Activated naive CD4-positive, alpha-beta T cell treated with anti-CD3 and anti-CD28 coated beads, Interleukin-2, amount 50 U/mL, for 72 hours (primary cell): Measurements from ENCODE around the gene CD1E. TPM values are rescaled to one million over a fixed set of nuclear protein-coding genes. Genes with fewer than 3 reads are reported as not detected.
"Not testable (repeated sequence)": the region's sequence is repeated elsewhere in the genome, so short reads cannot be mapped to it uniquely, and the experiment has no call there.

ENCODE experiments used
- ATAC-seq, 2 donors: fragments of 150-1000 bp; cut with Tn5 transposase; 2 replicates each; pipeline ENCODE4 v1.10.0; 2021; ENCODE audit warnings: mild to moderate bottlenecking in 2 of 2, moderate library complexity in 2 of 2
- DNase-seq, 2 donors: peaks; one replicate each; pipeline ENCODE4 v3.0.0; 2021 to 2022; ENCODE audit warnings: low spot score in 2 of 2
- H3K27ac Mint-ChIP-seq, 2 donors: one replicate each; pipeline ENCODE4 v1.8.0; 2022; ENCODE audit warnings: mild to moderate bottlenecking in 2 of 2, mixed read lengths in 2 of 2
- H3K36me3 Mint-ChIP-seq, 2 donors: one replicate each; pipeline ENCODE4 v1.8.0; 2022; ENCODE audit warnings: mixed read lengths in 2 of 2
- H3K9me3 Mint-ChIP-seq, 2 donors: one replicate each; pipeline ENCODE4 v1.8.0; 2022; ENCODE audit warnings: mixed read lengths in 2 of 2
- total RNA-seq, 2 donors: library from RNA; stranded (reverse); gene quantifications; one replicate each; pipeline ENCODE4 v1.2.3, GENCODE V29; 2022

CD1E gene
- not detected for total RNA-seq

- Mint-ChIP-seq H3K9me3 (no peaks in the 10 kb centered on the region), H3K36me3 (no peaks in the 10 kb centered on the region), H3K27ac (no peak within 1 kb of the TSS)
- DNase-seq (no peak), ATAC-seq (no peak)
Measured at GRCh38 chr1:158353303-158354075, at the start of gene CD1E. Gene CD1E, plus strand, starts transcription at chr1:158353894. Its CDS starts 95 bp downstream, at chr1:158353989.

GRCh38 chr1:158310623-158311022 lies 43.1 kb upstream of the CD1E start:
- Mint-ChIP-seq H3K27ac (no peak overlapping the region), H3K36me3 (peaks cover 0 to 5% of the 10 kb centered on the region in 2 donors), H3K9me3 (peaks cover 16 to 18% of the 10 kb centered on the region in 2 donors)
- ATAC-seq (no peak), DNase-seq (no peak)

GRCh38 chr1:158311066-158311465 lies 42.6 kb upstream of the CD1E start:
- Mint-ChIP-seq H3K27ac (no peak overlapping the region), H3K36me3 (peaks cover 0 to 5% of the 10 kb centered on the region in 2 donors), H3K9me3 (peaks cover 16 to 17% of the 10 kb centered on the region in 2 donors)
- ATAC-seq (no peak), DNase-seq (no peak)

- Mint-ChIP-seq H3K9me3 (peaks cover 6 to 14% of the 10 kb centered on the region in 2 donors), H3K27ac (no peak overlapping the region), H3K36me3 (peaks cover 0 to 10% of the 10 kb centered on the region in 2 donors)
- no peak for ATAC-seq
- no peak for DNase-seq
Measured at GRCh38 chr1:158323866-158324265, 29.8 kb upstream of the CD1E start.

GRCh38 chr1:158324395-158324794 lies 29.3 kb upstream of the CD1E start:
- peaks cover 6 to 11% of the 10 kb centered on the region in 2 donors for H3K9me3 Mint-ChIP-seq
- H3K36me3 Mint-ChIP-seq: peaks cover 0 to 10% of the 10 kb centered on the region in 2 donors
- no peak for ATAC-seq
- no peak for DNase-seq
- no peak overlapping the region for H3K27ac Mint-ChIP-seq

DNA sequence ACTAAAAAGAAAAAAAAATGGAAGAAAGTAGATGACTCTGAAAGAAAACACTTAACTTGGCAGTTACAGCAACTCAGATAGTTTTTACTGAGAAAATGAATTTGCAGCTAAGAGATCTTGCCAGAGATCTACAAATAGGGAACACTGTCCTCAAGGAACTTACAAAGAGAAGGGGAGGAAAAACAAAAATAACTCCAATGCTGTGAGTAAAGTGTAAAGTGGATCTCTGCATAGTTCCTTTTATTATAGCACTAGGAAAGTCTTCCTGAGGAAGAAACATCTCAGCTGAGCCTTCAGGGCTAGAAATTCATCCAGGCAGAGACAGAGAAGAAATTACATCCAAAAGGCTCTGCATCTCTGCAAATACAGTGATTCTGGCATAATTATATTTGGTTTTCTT lies 26.2 kb upstream of the CD1E start:
- ATAC-seq (no peak), DNase-seq (no peak)
- peaks cover 6 to 10% of the 10 kb centered on the region in 2 donors for H3K9me3 Mint-ChIP-seq
- no peak overlapping the region for H3K27ac Mint-ChIP-seq
- H3K36me3 Mint-ChIP-seq: peaks cover 0 to 10% of the 10 kb centered on the region in 2 donors

- Mint-ChIP-seq H3K36me3 (peaks cover 0 to 2% of the 10 kb centered on the region in 2 donors), H3K9me3 (peaks cover 0 to 1% of the 10 kb centered on the region in 2 donors), H3K27ac (no peak overlapping the region)
- ATAC-seq (no peak), DNase-seq (no peak)
Measured at GRCh38 chr1:158328426-158328825, 25.3 kb upstream of the CD1E start.

DNA sequence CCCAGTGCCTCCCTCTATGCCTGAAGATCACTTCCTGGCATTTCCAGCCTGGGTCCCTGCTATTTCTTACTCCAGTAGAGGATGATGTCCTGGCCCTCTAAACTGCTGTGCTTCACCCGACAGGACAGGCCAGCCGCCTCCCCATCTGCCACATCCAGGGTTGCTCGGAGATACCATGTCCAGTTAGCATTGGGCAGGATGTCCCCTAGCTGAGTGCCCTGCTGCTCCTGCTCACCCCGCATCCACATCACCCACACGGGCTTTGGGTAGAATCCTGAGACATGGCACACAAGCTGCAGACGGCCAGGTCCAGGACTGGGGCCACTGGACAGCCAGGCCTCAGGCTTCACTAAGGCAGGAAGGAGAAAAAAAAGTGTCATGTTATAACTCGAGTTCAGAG lies 24.4 kb upstream of the CD1E start:
- Mint-ChIP-seq H3K27ac (no peak overlapping the region), H3K9me3 (no peaks in the 10 kb centered on the region)

DNA sequence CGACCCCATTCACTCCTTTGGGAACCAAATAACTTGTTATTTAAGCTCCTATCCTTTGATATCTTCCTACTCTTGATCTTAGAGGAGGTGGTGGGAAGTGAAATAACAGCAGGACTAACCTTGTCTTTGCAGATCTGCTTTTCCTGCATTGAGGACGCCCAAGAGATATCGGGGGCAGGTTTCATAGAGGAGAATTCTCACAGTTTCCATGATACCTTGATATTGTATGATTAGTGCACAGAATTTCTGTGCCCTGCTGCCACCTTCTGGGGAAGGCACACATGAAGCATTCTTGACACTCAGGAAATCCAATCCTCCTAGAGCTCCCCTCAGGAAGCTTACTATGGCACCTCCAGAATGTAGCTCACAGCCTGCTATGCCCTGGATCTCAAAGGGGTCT lies 24.0 kb upstream of the CD1E start:
- Mint-ChIP-seq H3K9me3 (no peaks in the 10 kb centered on the region), H3K36me3 (no peaks in the 10 kb centered on the region), H3K27ac (no peak overlapping the region)
- no peak for ATAC-seq
- no peak for DNase-seq

More for the DNA sequence above, 24.4 kb upstream of the CD1E start:
- H3K36me3 Mint-ChIP-seq: no peaks in the 10 kb centered on the region
- no peak for DNase-seq
- no peak for ATAC-seq

GRCh38 chr1:158330391-158331105 lies 23.1 kb upstream of the CD1E start:
- DNase-seq: no peak
- Mint-ChIP-seq H3K27ac (no peak overlapping the region), H3K36me3 (no peaks in the 10 kb centered on the region), H3K9me3 (no peaks in the 10 kb centered on the region)
- ATAC-seq: no peak

DNA sequence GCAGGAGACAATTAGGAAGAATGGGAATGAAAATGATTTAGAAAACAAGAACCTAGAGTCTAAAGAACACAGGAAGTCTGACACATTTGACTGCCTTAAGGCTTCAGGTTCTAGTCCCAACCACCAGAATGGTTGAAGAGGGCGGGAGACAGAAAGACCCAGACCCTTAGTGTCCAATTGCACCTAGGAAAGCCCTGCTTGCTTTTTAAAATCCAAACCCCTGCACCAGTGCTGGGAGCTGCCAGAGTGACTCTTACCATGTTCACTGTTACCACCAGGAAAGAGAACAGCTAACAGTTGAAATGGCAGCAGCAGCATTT lies 22.6 kb upstream of the CD1E start:
- Mint-ChIP-seq H3K9me3 (no peaks in the 10 kb centered on the region), H3K36me3 (no peaks in the 10 kb centered on the region), H3K27ac (no peak overlapping the region)
- no peak for DNase-seq
- ATAC-seq: no peak

GRCh38 chr1:158331481-158332150 lies 22.1 kb upstream of the CD1E start, which contains the start of gene CD1B:
Gene CD1B, minus strand, starts transcription at chr1:158331531. Its CDS starts 108 bp downstream, at chr1:158331423.
- DNase-seq: no peak
- no peak for ATAC-seq
- no peaks in the 10 kb centered on the region for H3K36me3 Mint-ChIP-seq
- H3K27ac Mint-ChIP-seq: no peak within 1 kb of the TSS
- H3K9me3 Mint-ChIP-seq: no peaks in the 10 kb centered on the region

DNA sequence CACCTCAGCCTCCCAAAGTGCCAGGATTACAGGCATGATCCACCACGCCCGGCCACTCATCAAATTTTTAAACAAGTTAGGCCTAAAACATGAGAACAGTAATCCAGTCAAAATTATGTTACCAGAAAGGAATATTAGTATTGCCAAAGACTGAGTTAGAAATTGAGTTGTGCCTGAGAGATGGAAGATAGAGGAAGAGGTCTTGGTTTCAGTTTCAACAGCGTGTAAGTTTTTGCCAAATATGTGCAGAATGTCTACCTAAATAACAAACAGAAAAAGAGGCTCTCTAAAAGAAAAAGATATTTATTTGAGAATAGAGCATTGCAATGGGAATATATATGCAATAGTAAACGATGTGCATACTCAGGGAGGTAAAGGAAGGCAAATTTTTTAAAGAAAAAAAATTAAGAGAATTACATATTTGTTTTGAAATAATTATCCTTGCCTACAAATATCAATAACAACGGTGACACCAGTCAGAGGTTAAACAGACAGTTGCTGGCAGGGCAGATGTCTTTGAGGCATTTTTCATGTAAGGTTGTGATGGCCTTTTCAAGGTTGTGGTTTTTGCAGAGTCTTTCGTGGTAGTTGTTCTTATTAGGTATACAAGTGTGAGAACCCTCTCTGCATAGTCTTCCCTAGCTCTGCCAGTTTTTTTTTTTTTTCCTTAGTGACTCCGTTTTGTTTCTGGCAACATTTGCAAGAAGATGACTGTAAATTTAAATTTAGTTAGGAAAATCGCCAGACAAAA lies 20.1 kb upstream of the CD1E start:
- H3K36me3 Mint-ChIP-seq: peaks cover 0 to under 1% of the 10 kb centered on the region in 2 donors
- H3K9me3 Mint-ChIP-seq: peaks cover 0 to 5% of the 10 kb centered on the region in 2 donors
- no peak overlapping the region for H3K27ac Mint-ChIP-seq
- ATAC-seq: no peak
- DNase-seq: no peak

DNA sequence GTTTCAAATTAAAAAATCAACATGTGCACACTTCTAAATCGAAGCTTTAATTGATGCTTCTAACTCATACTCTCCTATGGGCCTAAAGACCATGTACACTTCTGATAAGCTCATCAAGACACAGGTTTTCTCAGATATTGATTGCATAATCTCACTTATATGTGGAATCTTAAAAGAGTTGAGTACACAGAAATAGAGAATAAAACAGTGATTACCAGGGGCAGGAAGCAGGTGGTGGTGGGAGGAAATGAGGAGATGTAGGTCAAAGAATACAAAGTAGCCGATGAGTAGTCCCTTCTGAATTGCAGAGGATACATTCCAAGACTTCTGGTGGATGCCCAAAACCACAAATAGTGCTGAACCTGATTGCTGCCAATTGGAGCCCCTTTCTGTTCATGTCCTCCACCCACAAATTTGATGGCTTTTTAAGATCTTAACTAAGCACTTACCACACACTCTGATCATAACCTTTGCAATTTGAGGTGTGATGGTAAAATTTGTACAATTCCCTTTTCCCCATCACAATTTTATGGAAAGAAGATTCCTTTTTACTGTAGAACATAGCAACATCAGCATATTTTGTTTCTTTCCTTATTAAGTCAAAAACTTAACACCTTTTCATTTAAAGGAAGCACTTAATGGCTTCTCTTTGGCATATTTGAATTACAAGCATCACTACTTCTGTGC lies 19.0 kb upstream of the CD1E start:
- Mint-ChIP-seq H3K27ac (no peak overlapping the region), H3K36me3 (peaks cover 0 to 4% of the 10 kb centered on the region in 2 donors), H3K9me3 (peaks cover 5 to 8% of the 10 kb centered on the region in 2 donors)
- ATAC-seq: no peak
- no peak for DNase-seq

- H3K9me3 Mint-ChIP-seq: peaks cover 5 to 8% of the 10 kb centered on the region in 2 donors
- DNase-seq (no peak), ATAC-seq (no peak)
- peaks cover 0 to 4% of the 10 kb centered on the region in 2 donors for H3K36me3 Mint-ChIP-seq
- H3K27ac Mint-ChIP-seq: no peak overlapping the region
Measured at GRCh38 chr1:158335213-158335532, 18.5 kb upstream of the CD1E start.

DNA sequence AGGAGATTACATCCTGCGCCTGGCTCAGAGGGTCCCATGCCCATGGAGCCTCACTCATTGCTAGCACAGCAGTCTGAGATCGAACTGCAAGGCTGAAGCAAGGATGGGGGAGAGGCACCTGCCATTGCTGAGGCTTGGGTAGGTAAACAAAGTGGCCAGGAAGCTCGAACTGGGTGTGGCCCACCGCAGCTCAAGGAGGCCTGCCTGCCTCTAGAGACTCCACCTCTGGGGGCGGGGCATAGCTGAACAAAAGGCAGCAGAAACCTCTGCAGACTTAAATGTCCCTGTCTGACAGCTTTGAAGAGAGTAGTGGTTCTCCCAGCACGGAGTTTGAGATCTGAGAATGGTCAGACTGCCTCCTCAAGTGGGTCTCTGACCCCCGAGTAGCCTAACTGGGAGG lies 17.3 kb upstream of the CD1E start:
- not testable (repeated sequence) for H3K36me3 Mint-ChIP-seq, ATAC-seq, DNase-seq, H3K27ac Mint-ChIP-seq
- peaks cover 5 to 12% of the 10 kb centered on the region in 2 donors for H3K9me3 Mint-ChIP-seq
